Measurements from ENCODE around the gene ENPP3. TPM values are rescaled to one million over a fixed set of nuclear protein-coding genes. Genes with fewer than 3 reads are reported as not detected.
A peak's percentile ranks its signal among the peaks of the same experiment; 100 is the strongest.

ENPP3 gene
- total RNA-seq, 2 experiments from 2014 or later, result 0.11 to 0.47 TPM

GRCh38 chr6:131628726-131629125 lies 8.4 kb upstream of the ENPP3 start:
- no peak for DNase-seq
- no peak for ATAC-seq
- CTCF ChIA-PET, result interaction anchor here (0.6 to 4.7 kb wide), 48 partner anchors 10 to 758 kb away, joined by 3 to 75 read pairs (median 7); partner anchors contain the start of genes ARG1, ENPP1 and ENPP3
- peaks cover 5% of the 10 kb centered on the region for H3K36me3 Mint-ChIP-seq (ENCODE audit: low read depth)
- H3K9me3 Mint-ChIP-seq (ENCODE audit: insufficient read depth), result no peaks in the 10 kb centered on the region
- no peaks in the 10 kb centered on the region for H3K27me3 Mint-ChIP-seq (ENCODE audit: low read depth)
- peaks cover 27% of the 10 kb centered on the region for H3K4me1 Mint-ChIP-seq (ENCODE audit: low read depth)
- H3K4me3 Mint-ChIP-seq, result peak overlapping the region; percentile 98
- no peak overlapping the region for H3K27ac Mint-ChIP-seq
- POLR2A ChIA-PET, result interaction anchor here (1.0 to 1.5 kb wide), 4 partner anchors 10 to 431 kb away, joined by 5 to 12 read pairs (median 5); no protein-coding TSS in a partner anchor

GRCh38 chr6:131629651-131630050 lies 7.5 kb upstream of the ENPP3 start:
- ChIA-PET POLR2A (interaction anchor here (1.4 kb wide), 1 partner anchor 10 kb away, joined by 4 read pairs; no protein-coding TSS in a partner anchor), CTCF (interaction anchor here (1.3 to 4.7 kb wide), 8 partner anchors 9 to 745 kb away, joined by 4 to 75 read pairs (median 8); partner anchors contain the start of gene ENPP3)
- Mint-ChIP-seq H3K27me3 (ENCODE audit: low read depth) (no peaks in the 10 kb centered on the region), H3K27ac (no peak overlapping the region), H3K9me3 (ENCODE audit: insufficient read depth) (no peaks in the 10 kb centered on the region), H3K36me3 (ENCODE audit: low read depth) (peaks cover 5% of the 10 kb centered on the region), H3K4me3 (no peak overlapping the region), H3K4me1 (ENCODE audit: low read depth) (peaks cover 27% of the 10 kb centered on the region)
- DNase-seq (no peak), ATAC-seq (no peak)

DNA sequence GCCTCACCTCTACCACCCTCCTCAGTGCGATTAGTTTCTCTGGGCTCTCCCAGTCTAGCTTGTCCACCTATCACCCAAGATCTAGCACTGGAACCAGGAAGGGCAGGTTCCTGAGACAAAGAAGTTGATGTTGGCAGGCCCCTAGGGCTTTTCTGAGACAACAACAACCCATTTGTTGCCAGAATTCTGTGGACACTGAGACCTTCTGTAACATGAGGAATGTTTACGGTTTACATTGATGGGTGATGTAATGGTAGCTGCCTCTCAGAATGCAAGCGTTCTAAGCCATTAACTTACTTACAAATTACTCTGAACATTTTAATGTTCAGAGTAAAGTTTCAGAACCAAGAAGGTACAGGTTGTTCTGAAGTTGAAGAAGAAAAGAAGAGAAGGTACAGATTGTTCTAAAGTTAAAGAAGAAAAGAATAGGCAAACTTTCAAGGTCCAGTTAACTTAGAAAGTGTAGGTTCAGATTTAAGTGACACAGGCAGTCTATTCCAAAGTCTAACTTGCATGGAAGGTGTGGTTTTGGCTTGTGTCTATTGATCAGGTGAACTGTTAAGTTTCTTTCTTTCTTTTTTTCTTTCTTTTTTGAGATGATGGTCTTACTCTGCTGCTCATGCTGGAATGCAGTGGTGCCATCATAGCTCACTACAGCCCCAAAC lies 5.3 kb upstream of the ENPP3 start:
- POLR2A ChIA-PET, result no interaction called here

DNA sequence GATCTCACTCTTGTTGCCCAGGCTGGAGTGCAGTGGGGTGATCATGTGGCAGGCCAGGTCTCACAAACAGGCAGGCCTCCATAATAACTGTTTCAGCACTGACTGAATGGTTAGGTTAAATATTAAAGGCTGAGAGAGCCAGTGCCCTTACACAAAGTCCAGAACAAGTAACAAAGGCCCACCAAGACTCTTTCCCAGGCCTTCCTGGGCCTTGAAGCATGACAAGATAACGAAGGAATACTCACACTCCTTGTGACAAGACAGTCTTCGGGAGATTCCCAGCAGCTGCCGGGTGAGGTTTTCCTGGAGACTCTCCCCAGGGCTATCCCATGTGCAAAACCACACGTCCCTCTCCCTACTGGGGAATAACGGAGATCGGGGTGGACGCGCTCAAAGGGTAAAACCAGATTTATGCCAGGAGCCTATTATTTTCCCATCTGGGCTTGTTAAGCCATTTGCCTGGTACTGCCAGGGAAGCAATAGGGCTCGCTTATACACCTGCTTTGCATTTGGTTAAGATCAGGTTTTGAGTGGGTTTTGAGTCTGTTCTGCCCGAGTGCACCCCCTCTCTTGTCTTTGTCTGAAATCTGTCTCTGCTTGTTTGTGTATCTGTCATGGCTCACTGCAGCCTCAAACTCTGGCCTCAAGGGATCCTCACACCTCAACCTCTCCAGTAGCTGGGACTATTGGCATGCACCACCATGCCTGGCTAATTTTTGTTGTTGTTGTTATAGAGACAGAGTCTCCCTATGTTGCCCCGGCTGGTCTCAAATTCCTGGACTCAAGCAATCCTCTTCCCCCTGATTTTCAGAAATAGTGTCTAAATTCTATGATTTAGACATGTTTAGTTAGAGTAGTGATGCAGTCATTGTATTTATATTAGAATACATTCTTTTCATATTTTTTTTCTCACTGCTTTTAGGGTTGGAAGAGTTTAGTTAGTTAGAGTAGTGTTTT lies 1.4 kb upstream of the ENPP3 start:
- Mint-ChIP-seq H3K9me3 (ENCODE audit: insufficient read depth) (no peaks in the 10 kb centered on the region), H3K36me3 (ENCODE audit: low read depth) (no peaks in the 10 kb centered on the region), H3K27me3 (ENCODE audit: low read depth) (peaks cover 3% of the 10 kb centered on the region), H3K4me3 (no peak overlapping the region), H3K27ac (no peak overlapping the region), H3K4me1 (ENCODE audit: low read depth) (no peaks in the 10 kb centered on the region)
- CTCF ChIA-PET, result interaction anchor here (0.6 to 5.4 kb wide), 2 partner anchors 7 to 31 kb away, joined by 4 to 75 read pairs; partner anchors contain the start of gene MED23
- ATAC-seq (no peak), DNase-seq (no peak)
- POLR2A ChIA-PET, result no interaction called here

More for the DNA sequence above, 5.3 kb upstream of the ENPP3 start:
- ATAC-seq (no peak), DNase-seq (no peak)
- Mint-ChIP-seq H3K4me3 (no peak overlapping the region), H3K27me3 (ENCODE audit: low read depth) (peaks cover 3% of the 10 kb centered on the region), H3K4me1 (ENCODE audit: low read depth) (peaks cover 20% of the 10 kb centered on the region), H3K9me3 (ENCODE audit: insufficient read depth) (no peaks in the 10 kb centered on the region), H3K36me3 (ENCODE audit: low read depth) (no peaks in the 10 kb centered on the region), H3K27ac (no peak overlapping the region)
- CTCF ChIA-PET, result no interaction called here

DNA sequence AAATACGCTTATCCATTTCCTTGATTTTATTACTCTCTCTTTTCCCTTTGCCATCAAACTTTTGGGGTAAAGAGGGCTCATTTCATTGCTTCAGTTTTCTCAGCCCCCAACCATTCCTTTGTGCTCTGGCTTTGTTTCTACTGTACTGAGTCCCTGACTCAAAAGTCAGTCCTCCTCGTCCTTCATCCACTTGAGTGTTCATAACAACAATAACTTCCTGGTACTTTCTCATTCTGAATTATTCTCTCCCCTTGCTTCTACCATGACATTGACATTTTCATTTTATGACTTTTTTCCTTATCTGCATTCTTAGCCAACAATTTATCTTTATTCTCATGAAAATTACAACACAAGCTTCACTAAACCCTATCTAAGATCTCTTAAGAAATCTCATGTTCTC lies 911 bp downstream of the ENPP3 start:
- Mint-ChIP-seq H3K27me3 (ENCODE audit: low read depth) (peaks cover 3% of the 10 kb centered on the region), H3K27ac (no peak overlapping the region), H3K4me3 (no peak overlapping the region), H3K4me1 (ENCODE audit: low read depth) (no peaks in the 10 kb centered on the region), H3K9me3 (ENCODE audit: insufficient read depth) (no peaks in the 10 kb centered on the region), H3K36me3 (ENCODE audit: low read depth) (no peaks in the 10 kb centered on the region)
- CTCF ChIA-PET, result interaction anchor here (1.3 to 5.4 kb wide), 2 partner anchors 9 to 277 kb away, joined by 3 to 75 read pairs; partner anchors contain the start of gene MED23
- ATAC-seq (no peak), DNase-seq (no peak)
- POLR2A ChIA-PET, result interaction anchor here (0.6 to 1.3 kb wide), 2 partner anchors 10 to 1081 kb away, joined by 3 to 12 read pairs; partner anchors contain the start of gene MED23

- DNase-seq (no peak), ATAC-seq (no peak)
- Mint-ChIP-seq H3K27me3 (ENCODE audit: low read depth) (peaks cover 3% of the 10 kb centered on the region), H3K27ac (no peak overlapping the region), H3K4me1 (ENCODE audit: low read depth) (no peaks in the 10 kb centered on the region), H3K36me3 (ENCODE audit: low read depth) (no peaks in the 10 kb centered on the region), H3K9me3 (ENCODE audit: insufficient read depth) (no peaks in the 10 kb centered on the region), H3K4me3 (no peak overlapping the region)
- CTCF ChIA-PET, result interaction anchor here (0.6 to 5.4 kb wide), 4 partner anchors 12 to 55 kb away, joined by 3 to 75 read pairs (median 4); partner anchors contain the start of gene MED23
- POLR2A ChIA-PET, result interaction anchor here (1.6 kb wide), 1 partner anchor 10 kb away, joined by 4 read pairs; no protein-coding TSS in a partner anchor
These were observed 3.0 kb downstream of the ENPP3 start for GRCh38 chr6:131640100-131640499.

- Mint-ChIP-seq H3K27ac (no peak overlapping the region), H3K4me1 (ENCODE audit: low read depth) (no peaks in the 10 kb centered on the region), H3K4me3 (no peak overlapping the region), H3K27me3 (ENCODE audit: low read depth) (peaks cover 3% of the 10 kb centered on the region), H3K9me3 (ENCODE audit: insufficient read depth) (no peaks in the 10 kb centered on the region), H3K36me3 (ENCODE audit: low read depth) (no peaks in the 10 kb centered on the region)
- DNase-seq, result no peak
- CTCF ChIA-PET, result interaction anchor here (1.3 to 5.4 kb wide), 3 partner anchors 12 to 55 kb away, joined by 3 to 75 read pairs (median 4); partner anchors contain the start of gene MED23
- no peak for ATAC-seq
- POLR2A ChIA-PET, result interaction anchor here (1.6 kb wide), 1 partner anchor 11 kb away, joined by 4 read pairs; no protein-coding TSS in a partner anchor
These were observed 3.5 kb downstream of the ENPP3 start for GRCh38 chr6:131640576-131640975.

DNA sequence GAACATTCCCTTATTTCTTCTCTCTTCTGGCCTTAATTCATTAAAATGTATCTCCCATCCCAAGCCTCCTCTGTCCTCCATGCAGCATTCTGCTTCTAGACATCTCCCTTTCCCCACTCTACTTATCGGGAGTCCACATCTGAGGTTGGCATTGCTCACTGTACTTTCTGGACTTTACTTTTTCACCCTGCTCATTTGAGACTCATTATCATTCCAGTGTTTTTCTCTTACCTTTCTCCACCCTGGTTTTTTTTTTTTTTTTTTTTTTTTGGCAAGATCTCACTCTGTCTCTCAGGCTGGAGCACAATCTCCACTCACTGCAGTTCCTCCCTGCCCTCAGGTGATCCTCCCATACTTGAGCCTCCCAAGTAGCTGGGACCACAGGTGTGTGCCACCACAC lies 4.5 kb downstream of the ENPP3 start:
- no peaks in the 10 kb centered on the region for H3K4me1 Mint-ChIP-seq (ENCODE audit: low read depth)
- POLR2A ChIA-PET, result no interaction called here
- no peaks in the 10 kb centered on the region for H3K27me3 Mint-ChIP-seq (ENCODE audit: low read depth)
- no peak overlapping the region for H3K27ac Mint-ChIP-seq
- CTCF ChIA-PET, result no interaction called here
- H3K36me3 Mint-ChIP-seq (ENCODE audit: low read depth), result no peaks in the 10 kb centered on the region
- H3K4me3 Mint-ChIP-seq, result no peak overlapping the region
- no peak for ATAC-seq
- H3K9me3 Mint-ChIP-seq (ENCODE audit: insufficient read depth), result no peaks in the 10 kb centered on the region
- no peak for DNase-seq

GRCh38 chr6:131642565-131642964 lies 5.5 kb downstream of the ENPP3 start:
- DNase-seq (no peak), ATAC-seq (no peak)
- H3K27ac Mint-ChIP-seq, result no peak overlapping the region
- no peaks in the 10 kb centered on the region for H3K4me1 Mint-ChIP-seq (ENCODE audit: low read depth)
- H3K27me3 Mint-ChIP-seq (ENCODE audit: low read depth), result no peaks in the 10 kb centered on the region
- POLR2A ChIA-PET, result no interaction called here
- H3K4me3 Mint-ChIP-seq, result no peak overlapping the region
- no peaks in the 10 kb centered on the region for H3K9me3 Mint-ChIP-seq (ENCODE audit: insufficient read depth)
- CTCF ChIA-PET, result no interaction called here
- H3K36me3 Mint-ChIP-seq (ENCODE audit: low read depth), result no peaks in the 10 kb centered on the region

- no peaks in the 10 kb centered on the region for H3K9me3 Mint-ChIP-seq (ENCODE audit: insufficient read depth)
- H3K27ac Mint-ChIP-seq, result no peak overlapping the region
- ChIA-PET CTCF (no interaction called here), POLR2A (no interaction called here)
- DNase-seq, result no peak
- no peaks in the 10 kb centered on the region for H3K36me3 Mint-ChIP-seq (ENCODE audit: low read depth)
- no peaks in the 10 kb centered on the region for H3K4me1 Mint-ChIP-seq (ENCODE audit: low read depth)
- H3K27me3 Mint-ChIP-seq (ENCODE audit: low read depth), result no peaks in the 10 kb centered on the region
- no peak overlapping the region for H3K4me3 Mint-ChIP-seq
- ATAC-seq, result no peak
These were observed 6.0 kb downstream of the ENPP3 start for GRCh38 chr6:131642987-131643611.

GRCh38 chr6:131643855-131644460 lies 6.9 kb downstream of the ENPP3 start:
- H3K9me3 Mint-ChIP-seq (ENCODE audit: insufficient read depth), result no peaks in the 10 kb centered on the region
- DNase-seq (no peak), ATAC-seq (no peak)
- H3K27me3 Mint-ChIP-seq (ENCODE audit: low read depth), result no peaks in the 10 kb centered on the region
- no peak overlapping the region for H3K27ac Mint-ChIP-seq
- ChIA-PET POLR2A (no interaction called here), CTCF (no interaction called here)
- H3K4me3 Mint-ChIP-seq, result no peak overlapping the region
- H3K36me3 Mint-ChIP-seq (ENCODE audit: low read depth), result no peaks in the 10 kb centered on the region
- no peaks in the 10 kb centered on the region for H3K4me1 Mint-ChIP-seq (ENCODE audit: low read depth)

Measured in activated CD8-positive, alpha-beta T cell treated with anti-CD3 and anti-CD28 coated beads, Interleukin-2, amount 10 ng/mL, durations not matched to agents 7 days and 5 days (primary cell).